ENCODE measurements around the gene DND1.

DNA sequence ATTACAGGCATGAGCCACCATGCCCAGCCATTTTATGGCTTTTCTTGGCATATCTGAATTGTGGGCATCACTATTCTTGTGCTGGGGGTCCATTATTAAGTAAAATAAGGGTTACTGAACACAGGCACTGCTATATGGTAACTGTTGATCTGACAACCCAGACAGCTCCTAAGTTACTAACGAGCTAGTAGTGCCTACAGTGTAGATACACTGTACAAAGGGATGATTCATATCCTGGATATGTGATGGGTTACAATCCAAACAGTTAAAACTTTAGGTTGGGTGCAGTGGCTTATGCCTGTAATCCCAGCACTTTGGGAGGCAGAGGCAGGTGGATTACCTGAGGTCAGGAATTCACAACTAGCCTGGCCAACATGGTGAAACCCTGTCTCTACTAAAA, 44.7 kb downstream of the DND1 start:
- TF ChIP-seq, protein P1, sequence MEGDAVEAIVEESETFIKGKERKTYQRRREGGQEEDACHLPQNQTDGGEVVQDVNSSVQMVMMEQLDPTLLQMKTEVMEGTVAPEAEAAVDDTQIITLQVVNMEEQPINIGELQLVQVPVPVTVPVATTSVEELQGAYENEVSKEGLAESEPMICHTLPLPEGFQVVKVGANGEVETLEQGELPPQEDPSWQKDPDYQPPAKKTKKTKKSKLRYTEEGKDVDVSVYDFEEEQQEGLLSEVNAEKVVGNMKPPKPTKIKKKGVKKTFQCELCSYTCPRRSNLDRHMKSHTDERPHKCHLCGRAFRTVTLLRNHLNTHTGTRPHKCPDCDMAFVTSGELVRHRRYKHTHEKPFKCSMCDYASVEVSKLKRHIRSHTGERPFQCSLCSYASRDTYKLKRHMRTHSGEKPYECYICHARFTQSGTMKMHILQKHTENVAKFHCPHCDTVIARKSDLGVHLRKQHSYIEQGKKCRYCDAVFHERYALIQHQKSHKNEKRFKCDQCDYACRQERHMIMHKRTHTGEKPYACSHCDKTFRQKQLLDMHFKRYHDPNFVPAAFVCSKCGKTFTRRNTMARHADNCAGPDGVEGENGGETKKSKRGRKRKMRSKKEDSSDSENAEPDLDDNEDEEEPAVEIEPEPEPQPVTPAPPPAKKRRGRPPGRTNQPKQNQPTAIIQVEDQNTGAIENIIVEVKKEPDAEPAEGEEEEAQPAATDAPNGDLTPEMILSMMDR (IDR thresholded peaks at IDR 0.05) = no peak
- no peak for TF ChIP-seq POLR2A (IDR thresholded peaks at IDR 0.05)

Data from adrenal gland (tissue), 5 donors.